ENCODE measurements around the gene PLCH1. TPM values are rescaled to one million over a fixed set of nuclear protein-coding genes. Genes with fewer than 3 reads are reported as not detected.

The PLCH1 gene
- total and polyA plus RNA-seq, 7 experiments from 2014 or later: 0.56 TPM; not detected in 6

- ATAC-seq (no peak), DNase-seq (no peak)
- CTCF ChIA-PET: no interaction called here
- no peak overlapping the region for H3K4me3 ChIP-seq (ENCODE audit: low read length)
- H3K4me1 Mint-ChIP-seq: no peaks in the 10 kb centered on the region
- peaks cover 0 to 6% (median 0%) of the 10 kb centered on the region in 5 donors for H3K27me3 Mint-ChIP-seq
- no peaks in the 10 kb centered on the region for H3K36me3 Mint-ChIP-seq
- POLR2A ChIA-PET: no interaction called here
- no peaks in the 10 kb centered on the region for H3K4me1 ChIP-seq (ENCODE audit: control insufficient read depth in 2 of 2, insufficient read depth in 2 of 2, low read length in 2 of 2)
- H3K9me3 Mint-ChIP-seq: peaks cover 0 to 6% (median 0%) of the 10 kb centered on the region in 11 donors
- H3K36me3 ChIP-seq (ENCODE audit: control insufficient read depth in 2 of 3, insufficient read depth in 3 of 3, low read length in 3 of 3): no peaks in the 10 kb centered on the region
- H3K9me3 ChIP-seq (ENCODE audit: control insufficient read depth in 2 of 3, low read length in 3 of 3): no peaks in the 10 kb centered on the region
- H3K27ac ChIP-seq (ENCODE audit: low read depth, low read length): no peak overlapping the region
- intact Hi-C loops (cut with micrococcal nuclease): no loop called here
- no peak overlapping the region for H3K27ac Mint-ChIP-seq
- H3K27me3 ChIP-seq (ENCODE audit: control insufficient read depth in 2 of 2, insufficient read depth in 2 of 2, low read length in 2 of 2): no peaks in the 10 kb centered on the region
- no peak overlapping the region for H3K4me3 Mint-ChIP-seq
Measured at GRCh38 chr3:155449613-155450267, 295.1 kb downstream of the PLCH1 start.

GRCh38 chr3:155448531-155448930 is 296.3 kb downstream of the PLCH1 start:
- Histone ChIP-seq H3K4me3 (ENCODE audit: low read length) (no peak overlapping the region), H3K27ac (ENCODE audit: low read depth, low read length) (no peak overlapping the region), H3K4me1 (ENCODE audit: control insufficient read depth in 2 of 2, insufficient read depth in 2 of 2, low read length in 2 of 2) (no peaks in the 10 kb centered on the region), H3K36me3 (ENCODE audit: control insufficient read depth in 2 of 3, insufficient read depth in 3 of 3, low read length in 3 of 3) (no peaks in the 10 kb centered on the region), H3K9me3 (ENCODE audit: control insufficient read depth in 2 of 3, low read length in 3 of 3) (no peaks in the 10 kb centered on the region), H3K27me3 (ENCODE audit: control insufficient read depth in 2 of 2, insufficient read depth in 2 of 2, low read length in 2 of 2) (no peaks in the 10 kb centered on the region)
- H3K9me3 Mint-ChIP-seq: peaks cover 0 to 6% (median 0%) of the 10 kb centered on the region in 11 donors
- intact Hi-C loops (cut with micrococcal nuclease): no loop called here
- H3K36me3 Mint-ChIP-seq: no peaks in the 10 kb centered on the region
- no peaks in the 10 kb centered on the region for H3K4me1 Mint-ChIP-seq
- ChIA-PET POLR2A (no interaction called here), CTCF (no interaction called here)
- peaks cover 0 to 6% (median 0%) of the 10 kb centered on the region in 5 donors for H3K27me3 Mint-ChIP-seq
- ATAC-seq: no peak
- no peak overlapping the region for H3K27ac Mint-ChIP-seq
- no peak for DNase-seq
- H3K4me3 Mint-ChIP-seq: no peak overlapping the region

- POLR2A ChIA-PET: no interaction called here
- CTCF ChIA-PET: no interaction called here
- Mint-ChIP-seq H3K27me3 (peaks cover 0 to 6% (median 0%) of the 10 kb centered on the region in 5 donors), H3K36me3 (no peaks in the 10 kb centered on the region), H3K27ac (no peak overlapping the region), H3K4me1 (no peaks in the 10 kb centered on the region), H3K4me3 (no peak overlapping the region), H3K9me3 (peaks cover 0 to 6% (median 0%) of the 10 kb centered on the region in 11 donors)
- Histone ChIP-seq H3K27ac (ENCODE audit: low read depth, low read length) (no peak overlapping the region), H3K9me3 (ENCODE audit: control insufficient read depth in 2 of 3, low read length in 3 of 3) (no peaks in the 10 kb centered on the region), H3K4me3 (ENCODE audit: low read length) (no peak overlapping the region), H3K27me3 (ENCODE audit: control insufficient read depth in 2 of 2, insufficient read depth in 2 of 2, low read length in 2 of 2) (no peaks in the 10 kb centered on the region), H3K4me1 (ENCODE audit: control insufficient read depth in 2 of 2, insufficient read depth in 2 of 2, low read length in 2 of 2) (no peaks in the 10 kb centered on the region), H3K36me3 (ENCODE audit: control insufficient read depth in 2 of 3, insufficient read depth in 3 of 3, low read length in 3 of 3) (no peaks in the 10 kb centered on the region)
- DNase-seq (no peak), ATAC-seq (no peak)
- intact Hi-C loops (cut with micrococcal nuclease): no loop called here
Measured at GRCh38 chr3:155446366-155446765, 298.5 kb downstream of the PLCH1 start.

GRCh38 chr3:155444771-155445170 is 300.1 kb downstream of the PLCH1 start:
- no peaks in the 10 kb centered on the region for H3K4me1 ChIP-seq (ENCODE audit: control insufficient read depth in 2 of 2, insufficient read depth in 2 of 2, low read length in 2 of 2)
- H3K27me3 ChIP-seq (ENCODE audit: control insufficient read depth in 2 of 2, insufficient read depth in 2 of 2, low read length in 2 of 2): no peaks in the 10 kb centered on the region
- no peaks in the 10 kb centered on the region for H3K4me1 Mint-ChIP-seq
- H3K9me3 Mint-ChIP-seq: peaks cover 0 to 5% (median 0%) of the 10 kb centered on the region in 11 donors
- ChIA-PET CTCF (no interaction called here), POLR2A (no interaction called here)
- no peak for ATAC-seq
- H3K36me3 Mint-ChIP-seq: no peaks in the 10 kb centered on the region
- H3K4me3 ChIP-seq (ENCODE audit: low read length): no peak overlapping the region
- H3K9me3 ChIP-seq (ENCODE audit: control insufficient read depth in 2 of 3, low read length in 3 of 3): no peaks in the 10 kb centered on the region
- intact Hi-C loops (cut with micrococcal nuclease): no loop called here
- no peaks in the 10 kb centered on the region for H3K36me3 ChIP-seq (ENCODE audit: control insufficient read depth in 2 of 3, insufficient read depth in 3 of 3, low read length in 3 of 3)
- no peak overlapping the region for H3K4me3 Mint-ChIP-seq
- DNase-seq: no peak
- H3K27ac ChIP-seq (ENCODE audit: low read depth, low read length): no peak overlapping the region
- no peak overlapping the region for H3K27ac Mint-ChIP-seq
- peaks cover 0 to 1% (median 0%) of the 10 kb centered on the region in 5 donors for H3K27me3 Mint-ChIP-seq

- intact Hi-C loops (cut with micrococcal nuclease): no loop called here
Measured at GRCh38 chr3:155443815-155444214, 301.1 kb downstream of the PLCH1 start.

GRCh38 chr3:155442072-155442471 is 302.8 kb downstream of the PLCH1 start:
- DNase-seq (no peak), ATAC-seq (no peak)
- Histone ChIP-seq H3K4me3 (ENCODE audit: low read length) (no peak overlapping the region), H3K27me3 (ENCODE audit: control insufficient read depth in 2 of 2, insufficient read depth in 2 of 2, low read length in 2 of 2) (no peaks in the 10 kb centered on the region), H3K36me3 (ENCODE audit: control insufficient read depth in 2 of 3, insufficient read depth in 3 of 3, low read length in 3 of 3) (no peaks in the 10 kb centered on the region), H3K27ac (ENCODE audit: low read depth, low read length) (no peak overlapping the region), H3K9me3 (ENCODE audit: control insufficient read depth in 2 of 3, low read length in 3 of 3) (no peaks in the 10 kb centered on the region), H3K4me1 (ENCODE audit: control insufficient read depth in 2 of 2, insufficient read depth in 2 of 2, low read length in 2 of 2) (no peaks in the 10 kb centered on the region)
- Mint-ChIP-seq H3K9me3 (peaks cover 0 to 5% (median 0%) of the 10 kb centered on the region in 11 donors), H3K27me3 (peaks cover 0 to 4% (median 0%) of the 10 kb centered on the region in 5 donors), H3K27ac (no peak overlapping the region), H3K4me1 (no peaks in the 10 kb centered on the region), H3K36me3 (no peaks in the 10 kb centered on the region), H3K4me3 (no peak overlapping the region)
- ChIA-PET POLR2A (no interaction called here), CTCF (no interaction called here)
- intact Hi-C loops (cut with micrococcal nuclease): no loop called here

More at GRCh38 chr3:155443815-155444214, 301.1 kb downstream of the PLCH1 start:
- no peaks in the 10 kb centered on the region for H3K4me1 ChIP-seq (ENCODE audit: control insufficient read depth in 2 of 2, insufficient read depth in 2 of 2, low read length in 2 of 2)
- Mint-ChIP-seq H3K4me1 (no peaks in the 10 kb centered on the region), H3K36me3 (no peaks in the 10 kb centered on the region), H3K27me3 (no peaks in the 10 kb centered on the region), H3K9me3 (peaks cover 0 to 5% (median 0%) of the 10 kb centered on the region in 11 donors), H3K4me3 (no peak overlapping the region), H3K27ac (no peak overlapping the region)
- DNase-seq (no peak), ATAC-seq (no peak)
- CTCF ChIA-PET: no interaction called here
- no peak overlapping the region for H3K4me3 ChIP-seq (ENCODE audit: low read length)
- H3K9me3 ChIP-seq (ENCODE audit: control insufficient read depth in 2 of 3, low read length in 3 of 3): no peaks in the 10 kb centered on the region
- no peaks in the 10 kb centered on the region for H3K36me3 ChIP-seq (ENCODE audit: control insufficient read depth in 2 of 3, insufficient read depth in 3 of 3, low read length in 3 of 3)
- no peaks in the 10 kb centered on the region for H3K27me3 ChIP-seq (ENCODE audit: control insufficient read depth in 2 of 2, insufficient read depth in 2 of 2, low read length in 2 of 2)
- no peak overlapping the region for H3K27ac ChIP-seq (ENCODE audit: low read depth, low read length)
- POLR2A ChIA-PET: no interaction called here

- no peaks in the 10 kb centered on the region for H3K4me1 Mint-ChIP-seq
- ChIA-PET POLR2A (no interaction called here), CTCF (no interaction called here)
- Histone ChIP-seq H3K4me1 (ENCODE audit: control insufficient read depth in 2 of 2, insufficient read depth in 2 of 2, low read length in 2 of 2) (no peaks in the 10 kb centered on the region), H3K27me3 (ENCODE audit: control insufficient read depth in 2 of 2, insufficient read depth in 2 of 2, low read length in 2 of 2) (no peaks in the 10 kb centered on the region), H3K4me3 (ENCODE audit: low read length) (no peak overlapping the region), H3K27ac (ENCODE audit: low read depth, low read length) (no peak overlapping the region), H3K9me3 (ENCODE audit: control insufficient read depth in 2 of 3, low read length in 3 of 3) (no peaks in the 10 kb centered on the region), H3K36me3 (ENCODE audit: control insufficient read depth in 2 of 3, insufficient read depth in 3 of 3, low read length in 3 of 3) (no peaks in the 10 kb centered on the region)
- peaks cover 0 to 5% (median 0%) of the 10 kb centered on the region in 11 donors for H3K9me3 Mint-ChIP-seq
- peaks cover 0 to 4% (median 0%) of the 10 kb centered on the region in 5 donors for H3K27me3 Mint-ChIP-seq
- DNase-seq: no peak
- H3K27ac Mint-ChIP-seq: no peak overlapping the region
- intact Hi-C loops (cut with micrococcal nuclease): no loop called here
- no peak for ATAC-seq
- H3K4me3 Mint-ChIP-seq: no peak overlapping the region
- H3K36me3 Mint-ChIP-seq: no peaks in the 10 kb centered on the region
Measured at GRCh38 chr3:155441506-155441905, 303.4 kb downstream of the PLCH1 start.
